NK-92 treated with Interleukin-12 subunit alpha and Interleukin-12 subunit beta, amount 100 ng/mL, for 24 hours (cell line): Measurements from ENCODE around the gene SRCIN1.

Experiments
- DNase-seq: peaks from one replicate; lab custom pipeline; 2025; lab: John Stamatoyannopoulos, UW

SRCIN1 gene

DNA sequence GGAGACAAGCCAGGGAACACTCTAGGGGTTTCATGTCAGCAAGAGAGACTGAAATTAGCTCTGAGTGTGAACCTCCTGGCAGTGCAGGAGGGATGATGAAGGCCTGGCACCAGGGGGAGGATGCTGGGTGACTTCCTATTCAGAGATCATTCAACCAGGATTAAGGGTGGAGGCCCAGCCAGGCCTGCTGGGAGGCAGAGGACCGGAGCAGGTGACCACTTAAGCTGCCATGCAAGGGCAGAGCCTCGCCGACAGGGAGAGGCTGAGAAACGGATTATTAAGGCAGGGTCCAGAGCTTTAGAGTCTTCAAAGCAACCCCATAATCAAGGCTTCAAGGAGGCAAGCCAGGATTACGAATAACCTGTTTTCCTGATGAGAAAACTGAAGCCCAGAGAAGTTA, 10.6 kb upstream of the SRCIN1 start:
- no peak for DNase-seq

DNA sequence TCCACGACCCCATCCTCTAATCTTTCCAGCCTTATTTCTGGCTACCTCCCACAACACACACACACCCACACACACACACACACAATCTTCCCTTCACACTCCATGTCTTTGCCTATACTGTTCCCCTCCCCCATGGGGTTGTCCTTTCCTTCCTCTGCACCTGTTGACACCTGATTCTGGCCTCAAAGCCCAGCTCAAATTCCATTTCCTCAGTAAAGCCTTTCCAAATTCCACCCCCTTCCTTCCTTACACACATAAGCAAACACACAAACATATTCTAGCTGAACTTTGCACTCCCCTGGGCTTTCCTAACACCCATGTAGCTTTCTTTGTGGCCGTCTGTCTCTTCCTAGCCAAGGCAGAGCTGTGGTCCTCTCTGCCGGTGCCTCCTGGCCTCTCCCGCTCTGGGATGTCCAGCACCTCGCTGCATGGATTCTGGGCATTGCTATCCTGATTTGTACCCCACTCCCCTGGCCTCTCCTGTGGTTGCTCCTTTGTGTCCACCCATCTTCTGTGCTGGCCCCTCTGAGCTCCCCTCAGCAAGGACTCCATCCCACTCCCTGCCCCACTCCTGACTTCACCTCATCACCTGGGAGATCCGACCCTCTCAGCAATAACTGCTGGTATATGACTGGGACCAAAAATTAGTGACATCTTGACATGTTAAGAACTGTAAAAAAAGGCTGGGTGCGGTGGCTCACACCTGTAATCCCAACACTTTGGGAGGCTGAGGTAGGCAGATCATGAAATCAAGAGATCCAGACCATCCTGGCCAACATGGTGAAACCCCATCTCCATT, 8.4 kb upstream of the SRCIN1 start:
- no peak for DNase-seq

DNA sequence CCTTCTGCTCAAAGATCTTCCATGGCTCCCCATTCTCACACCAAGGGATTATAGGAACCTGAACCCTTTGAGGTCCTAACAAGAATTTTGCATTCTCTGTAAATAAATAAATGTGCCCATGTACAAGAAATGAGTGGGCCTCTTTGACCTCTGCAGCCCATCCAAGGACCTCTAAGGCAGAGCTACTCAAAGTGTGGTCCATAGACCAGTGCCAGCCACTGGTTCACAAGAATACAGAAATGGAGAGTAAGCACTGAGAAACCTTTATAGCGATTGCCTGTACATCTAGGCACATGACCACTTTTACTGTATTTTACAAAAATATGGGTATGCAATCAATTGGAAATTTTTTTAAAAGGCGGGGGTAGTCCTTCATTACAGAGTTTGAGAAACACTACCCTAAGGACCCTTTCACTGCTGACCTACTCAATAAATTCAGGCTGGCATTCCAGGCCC, 7.8 kb upstream of the SRCIN1 start:
- DNase-seq, result no peak

DNA sequence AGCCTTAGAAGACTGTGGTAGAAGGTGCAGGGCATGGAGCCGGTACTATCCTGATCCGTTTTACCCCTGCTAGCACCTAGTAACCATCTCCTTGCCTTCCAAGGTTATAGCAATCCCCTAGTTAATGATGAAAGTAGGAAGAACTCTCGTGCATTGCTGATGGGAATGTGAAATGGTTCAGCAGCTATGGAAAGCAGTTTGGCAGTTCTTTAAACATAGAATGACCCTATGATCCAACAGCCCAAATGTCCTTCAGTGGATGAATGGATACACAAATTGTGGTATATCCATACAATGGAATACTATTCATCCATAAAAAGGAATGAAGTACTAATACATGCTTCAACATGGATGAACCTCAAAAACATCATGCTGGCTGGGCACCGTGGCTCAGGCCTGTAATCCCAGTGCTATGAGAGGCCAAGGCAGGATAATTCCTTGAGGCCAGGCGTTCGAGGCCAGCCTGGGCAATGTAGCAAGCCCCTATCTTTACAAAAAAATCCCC, 6.2 kb upstream of the SRCIN1 start:
- no peak for DNase-seq

DNA sequence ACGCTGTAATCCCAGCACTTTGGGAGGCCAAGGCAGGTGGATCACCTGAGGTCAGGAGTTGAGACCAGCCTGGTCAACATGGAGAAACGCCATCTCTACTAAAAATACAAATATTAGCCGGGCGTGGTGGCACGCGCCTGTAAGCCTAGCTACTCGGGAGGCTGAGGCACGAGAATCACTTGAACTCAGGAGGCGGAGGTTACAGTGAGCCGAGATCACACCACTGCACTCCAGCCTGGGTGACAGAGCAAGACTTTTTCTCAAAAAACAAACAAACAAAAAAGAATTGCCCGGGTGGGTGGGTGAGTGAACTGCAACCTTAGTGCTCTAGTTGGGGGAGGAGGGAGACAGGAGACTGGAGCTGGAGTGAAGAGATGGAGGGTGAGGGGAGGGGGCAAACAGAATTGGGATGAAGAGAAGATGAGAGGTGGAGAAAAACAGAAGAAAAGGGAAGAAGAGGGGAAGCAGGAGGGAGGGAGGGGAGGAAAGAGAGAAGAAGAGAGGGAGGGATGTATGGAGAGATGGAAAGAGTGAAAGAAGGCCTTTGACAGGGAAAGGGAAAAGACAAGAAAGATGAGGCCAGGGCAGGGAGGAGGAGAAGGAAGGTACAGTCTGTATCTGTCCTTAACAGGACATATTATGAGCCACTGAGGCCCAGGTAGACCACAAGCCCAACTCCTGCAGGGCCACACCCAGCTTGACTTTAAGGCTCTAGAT, 5.5 kb upstream of the SRCIN1 start:
- DNase-seq, result no peak

DNA sequence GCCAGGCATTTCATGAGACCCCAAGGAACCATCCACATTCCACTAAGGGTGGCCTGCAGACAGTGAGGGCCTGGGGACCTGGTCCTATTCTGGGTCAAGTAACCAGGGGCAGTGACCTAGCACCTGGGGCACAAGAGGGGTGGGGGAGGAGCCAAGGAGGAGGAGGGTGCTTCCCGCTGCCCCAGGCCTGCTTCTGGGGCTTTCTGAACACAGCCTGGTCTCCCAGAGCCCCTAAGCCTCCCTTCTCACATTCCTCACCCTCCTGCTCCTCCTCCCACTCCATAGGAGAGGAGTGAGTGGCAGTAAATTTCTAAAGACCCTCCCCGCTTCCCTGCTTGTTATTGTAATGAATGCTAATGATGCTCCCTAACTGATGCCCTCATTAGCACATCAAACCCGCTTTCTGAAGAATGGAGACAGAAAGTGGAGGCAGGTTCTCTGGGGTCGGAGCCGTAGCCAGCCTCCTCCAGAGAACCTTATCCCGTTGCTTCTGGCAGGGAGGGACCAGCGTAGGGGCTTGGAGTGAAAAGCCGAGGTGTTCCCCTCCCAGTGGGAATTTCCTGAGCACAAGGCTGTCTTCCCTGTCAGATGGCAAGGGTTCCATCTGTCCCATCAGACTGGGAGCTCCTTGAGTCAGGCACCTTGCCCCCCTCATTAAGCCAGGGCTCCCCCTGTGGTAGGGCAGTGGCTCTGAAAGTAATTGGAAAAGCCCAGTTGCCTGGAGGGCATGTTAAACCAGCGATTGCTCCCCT, 3.7 kb upstream of the SRCIN1 start:
- no peak for DNase-seq

DNA sequence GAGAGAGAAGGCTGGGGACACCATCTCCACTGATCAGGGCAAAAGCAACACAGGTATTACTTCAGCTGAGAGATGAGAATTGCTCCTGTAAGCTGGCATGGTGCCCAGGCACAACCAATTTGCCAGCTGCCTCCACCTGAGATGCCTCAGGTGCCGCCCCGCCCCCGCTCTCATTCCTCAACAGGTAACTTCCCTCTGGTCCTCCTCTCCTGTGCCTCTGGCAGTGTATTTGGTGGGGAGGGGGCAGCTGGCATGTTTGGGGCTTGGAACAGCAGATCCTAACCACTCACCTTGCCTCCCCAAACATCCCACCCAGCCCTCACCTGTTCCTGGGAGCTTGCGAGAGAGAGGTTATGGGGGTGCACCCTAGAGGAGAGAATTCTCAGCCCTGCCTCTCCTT, 2.9 kb upstream of the SRCIN1 start:
- no peak for DNase-seq

DNA sequence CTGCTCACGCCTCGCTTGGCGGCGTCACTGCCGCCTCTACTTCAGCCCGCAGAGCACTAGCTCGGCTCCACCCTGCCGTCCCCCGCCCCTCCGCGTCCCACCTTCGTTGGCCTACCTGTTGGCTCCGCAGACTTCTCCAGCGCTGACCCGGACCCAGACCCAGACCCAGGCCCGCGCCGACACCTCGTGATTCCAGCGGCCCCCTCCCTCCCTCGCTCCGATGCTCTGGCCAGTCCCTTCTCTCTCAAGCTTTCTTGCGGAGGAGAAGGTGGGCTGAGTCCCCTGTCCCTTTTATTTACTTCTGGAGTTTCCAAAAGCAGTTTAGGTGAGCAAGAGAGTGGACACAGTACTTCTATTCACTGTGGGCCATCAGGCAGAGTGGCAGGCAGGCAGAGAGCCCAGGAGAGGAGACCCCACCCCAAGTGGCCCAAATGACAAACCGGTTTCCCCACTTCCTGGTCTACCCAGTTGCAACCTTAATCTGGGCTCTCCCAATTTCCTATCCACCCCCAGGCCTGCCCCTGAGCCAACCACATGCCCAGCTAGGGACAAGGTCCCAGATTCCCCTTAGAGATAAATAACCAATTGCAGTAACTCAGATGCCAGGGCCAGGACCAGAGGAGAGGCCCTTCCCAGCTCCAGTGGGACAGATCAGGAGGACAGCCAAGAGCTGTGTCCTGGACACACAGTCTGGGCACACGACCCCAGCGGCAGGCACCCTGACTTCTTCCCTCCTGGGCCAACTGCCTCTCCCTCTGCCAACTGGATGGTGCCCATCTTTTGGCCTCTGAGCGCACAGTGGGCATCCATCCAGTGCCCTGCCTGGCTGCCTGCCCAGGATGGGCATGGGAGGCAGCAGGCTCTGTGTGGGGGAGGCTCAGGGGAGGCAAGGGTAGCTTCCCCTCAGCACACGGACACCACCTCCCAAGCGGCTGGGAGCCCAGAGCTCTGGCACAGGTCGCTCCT, 1.2 kb upstream of the SRCIN1 start:
- no peak for DNase-seq

DNA sequence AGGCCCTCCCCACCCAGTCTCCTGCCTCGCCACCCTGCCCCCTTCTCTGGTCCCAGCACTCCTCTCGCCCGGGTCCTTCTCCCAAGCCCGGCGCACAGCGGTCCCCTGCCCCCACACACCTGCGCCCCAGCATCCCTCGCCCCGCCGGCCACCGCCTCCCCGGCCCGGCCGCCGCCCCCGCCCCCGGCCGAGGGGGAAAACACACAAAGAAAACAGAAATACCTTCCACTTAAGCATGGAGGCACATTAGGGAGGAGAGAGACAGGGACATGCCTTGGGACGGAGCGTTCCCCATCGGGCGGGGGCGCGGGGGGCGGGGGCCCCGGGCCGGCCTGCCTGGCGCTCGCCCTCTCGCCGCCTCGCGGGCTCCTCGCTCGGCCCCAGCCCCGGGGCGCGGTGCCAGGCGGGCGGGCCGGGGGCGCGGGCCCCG, 326 bp downstream of the SRCIN1 start:
- DNase-seq, result no peak

DNA sequence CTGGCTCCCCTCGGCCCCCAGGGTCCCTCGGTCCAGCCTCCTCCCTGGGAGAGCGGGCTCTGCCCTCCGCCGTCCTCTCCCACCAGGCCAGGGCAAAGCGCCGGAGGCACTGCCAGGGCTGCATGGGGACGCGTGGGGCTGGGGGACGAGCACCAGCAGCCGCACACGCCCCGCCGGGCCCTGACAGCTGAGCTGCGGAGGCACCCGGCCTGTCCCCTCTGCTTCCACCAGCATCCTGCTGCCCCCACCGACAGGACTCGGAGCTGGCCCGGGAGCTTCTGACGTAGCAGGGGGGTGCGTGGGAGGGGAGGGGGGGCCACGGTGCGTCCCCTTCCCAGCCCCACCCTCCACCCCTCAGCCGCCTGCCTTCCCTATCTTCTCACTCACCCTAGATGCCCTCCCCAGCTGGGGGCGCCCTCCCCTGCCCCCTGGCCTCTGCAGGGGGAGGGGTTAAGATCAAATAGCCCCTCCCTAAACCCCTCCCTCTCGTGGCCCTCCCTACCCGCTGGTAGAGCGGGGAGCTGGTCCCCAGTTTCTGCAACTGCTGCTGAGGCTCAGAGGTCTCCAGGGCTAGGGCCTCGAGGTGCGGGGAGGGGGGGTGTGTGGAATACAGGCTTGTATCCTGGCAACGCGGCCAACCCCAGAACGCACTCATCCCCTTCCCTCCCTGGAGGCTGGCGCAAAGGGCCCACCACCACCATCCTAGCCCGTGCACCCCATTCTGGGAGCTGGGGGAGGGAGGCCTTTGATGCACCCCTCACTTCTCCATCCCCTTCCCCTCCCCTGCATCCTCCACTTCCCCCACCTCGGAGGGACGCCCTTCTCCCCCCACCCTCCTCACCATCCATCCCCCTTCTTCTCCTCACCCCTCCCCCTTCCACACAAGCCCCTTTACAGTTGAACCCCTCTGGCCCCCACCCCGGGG, 1.0 kb downstream of the SRCIN1 start:
- DNase-seq, result no peak

DNA sequence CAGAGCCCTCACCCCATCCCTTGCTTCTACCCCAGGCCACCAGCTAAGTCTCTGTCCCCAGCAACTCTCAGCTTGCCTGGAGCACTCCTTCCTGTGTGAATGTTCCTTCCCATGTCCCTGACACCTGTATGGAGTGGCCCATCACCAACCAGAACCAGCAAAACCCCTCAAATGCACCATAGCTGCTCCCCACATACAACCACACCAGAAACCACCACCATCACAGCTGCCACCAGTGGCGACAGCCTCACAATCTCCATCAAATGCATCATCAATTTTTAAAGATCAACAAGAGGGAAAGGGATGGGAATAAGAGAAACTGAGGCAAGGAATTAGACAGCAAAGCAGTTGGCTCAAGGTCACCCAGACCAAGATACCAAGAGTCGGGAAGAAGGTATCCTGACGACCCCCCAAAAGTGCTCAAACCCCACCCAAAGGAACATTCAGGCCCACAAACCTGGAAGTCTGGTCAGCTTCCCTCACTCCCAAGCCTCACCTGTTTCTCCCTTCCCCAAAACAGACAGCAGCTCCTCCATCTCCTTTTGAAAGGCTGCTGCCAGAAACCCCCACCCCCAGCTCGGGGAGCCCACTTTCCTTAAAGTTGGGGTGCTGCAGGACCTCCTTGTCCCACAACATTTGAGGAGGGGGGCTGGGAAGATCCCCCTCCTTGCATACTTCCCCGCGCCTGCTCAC, 1.8 kb downstream of the SRCIN1 start:
- DNase-seq, result no peak

DNA sequence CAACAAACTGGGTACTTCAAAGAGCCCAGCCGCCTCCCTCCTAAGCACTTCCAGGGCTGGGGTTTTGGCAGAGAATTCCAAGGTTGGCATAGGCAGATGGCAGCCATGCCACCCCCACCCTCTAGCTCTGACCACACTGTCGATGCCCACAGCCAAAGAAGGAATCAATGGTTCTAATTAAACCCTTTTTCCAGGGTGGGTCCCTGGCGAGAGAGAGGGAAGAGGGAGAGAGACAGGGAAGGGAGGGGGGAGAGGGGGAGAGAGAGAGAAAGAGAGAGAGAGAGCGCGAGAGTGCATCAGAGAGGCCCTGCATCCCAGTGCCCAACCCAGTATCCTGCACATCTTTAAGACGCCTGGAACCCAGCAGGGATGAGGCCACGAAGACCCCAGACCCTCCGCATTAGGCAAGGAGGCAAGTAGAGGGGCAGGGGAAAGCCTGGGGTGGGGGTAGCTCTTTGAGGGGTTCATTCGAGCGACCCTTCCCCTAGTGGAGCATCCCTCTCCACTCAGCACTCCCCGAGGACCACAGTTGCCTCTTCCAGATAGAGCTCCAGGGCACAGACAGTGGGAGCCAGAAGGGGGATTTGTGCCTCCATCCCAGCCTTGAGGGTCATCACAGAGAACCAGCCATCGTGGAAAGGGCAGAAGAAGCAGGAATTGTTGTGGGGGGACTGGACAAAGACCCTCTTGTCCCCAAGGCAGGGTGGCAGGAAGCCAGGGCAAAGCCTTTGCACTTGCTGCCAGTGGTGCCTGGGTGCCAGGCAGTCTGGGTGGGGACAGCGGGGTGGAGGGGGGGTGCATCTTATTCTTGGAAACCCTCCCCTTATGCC, 2.6 kb downstream of the SRCIN1 start:
- no peak for DNase-seq

DNA sequence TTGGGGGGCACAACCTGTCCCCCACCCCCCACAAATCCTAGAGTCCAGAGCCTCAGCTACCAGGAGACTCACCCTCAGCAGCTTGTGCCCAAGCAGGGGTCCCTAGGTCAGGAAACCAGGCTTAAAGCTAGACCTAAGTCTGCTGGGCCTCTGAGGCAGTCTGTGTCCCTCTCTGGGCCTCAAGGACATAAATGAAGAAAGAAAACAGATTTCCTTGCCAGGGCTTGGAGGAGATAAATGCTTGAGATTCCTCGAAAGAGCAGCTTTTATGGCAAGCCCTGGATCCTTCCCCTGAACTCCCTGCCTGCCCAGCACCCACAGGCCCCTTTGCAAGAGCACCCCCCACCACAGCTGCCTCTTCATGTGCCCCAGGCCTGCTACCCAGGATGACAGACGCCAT, 3.3 kb downstream of the SRCIN1 start:
- no peak for DNase-seq

DNA sequence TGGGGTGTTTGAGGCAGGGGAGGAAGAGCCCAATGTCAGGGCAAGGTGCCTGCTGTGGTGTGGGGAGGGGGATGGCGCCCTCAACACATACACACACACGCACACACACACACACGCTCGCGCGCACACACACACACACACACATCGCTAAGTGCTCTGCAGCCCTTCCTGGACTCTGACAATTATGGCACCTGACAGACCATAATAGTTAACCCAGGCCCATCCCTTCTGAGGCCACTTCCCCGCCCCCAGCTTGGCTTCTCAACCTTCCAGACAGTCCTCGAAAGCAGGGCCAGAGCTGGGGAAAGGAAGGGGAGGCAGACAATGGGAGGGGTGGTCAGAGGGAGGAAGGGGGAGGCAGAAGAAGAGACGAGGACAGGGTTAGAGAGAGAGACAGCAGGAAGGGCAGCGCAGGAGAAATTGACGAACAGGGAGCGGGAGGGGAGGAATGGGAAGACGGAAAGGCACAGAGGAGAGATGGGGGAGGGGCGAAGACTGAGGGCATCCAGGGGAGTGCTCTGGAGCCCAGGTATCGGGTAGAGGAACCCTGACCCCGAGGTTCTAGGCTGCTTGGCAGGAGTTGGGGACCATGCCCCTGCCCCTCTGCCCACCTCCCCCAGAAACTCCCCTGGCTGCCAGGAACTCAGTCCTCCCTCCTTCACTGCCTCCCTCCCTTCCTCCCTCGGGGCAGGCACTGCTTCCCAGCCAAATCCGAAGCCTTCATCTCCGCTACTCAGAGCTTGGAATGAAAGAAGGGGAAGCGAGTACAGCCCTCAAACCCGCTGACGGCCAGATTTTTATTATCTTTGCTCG, 4.0 kb downstream of the SRCIN1 start:
- DNase-seq, result no peak

DNA sequence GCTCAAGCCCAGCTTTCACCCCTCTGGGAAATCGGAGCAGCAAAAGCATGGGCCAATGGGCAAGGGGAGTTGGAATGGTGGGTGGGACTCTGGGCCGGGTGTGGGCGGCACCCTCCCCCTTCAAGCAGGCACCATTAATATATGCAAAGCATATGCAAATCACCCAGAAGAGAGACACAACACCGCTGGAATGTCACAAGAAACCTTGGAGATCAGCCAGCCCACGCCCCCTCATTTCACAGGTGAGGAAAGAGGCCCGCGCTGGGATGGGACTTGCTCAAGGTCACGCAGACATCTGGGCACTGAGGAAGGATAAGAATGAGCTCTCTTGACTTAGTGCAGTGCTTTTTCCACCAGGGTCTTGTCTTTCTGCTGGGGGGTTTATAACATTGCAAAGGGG, 4.8 kb downstream of the SRCIN1 start:
- DNase-seq, result no peak

DNA sequence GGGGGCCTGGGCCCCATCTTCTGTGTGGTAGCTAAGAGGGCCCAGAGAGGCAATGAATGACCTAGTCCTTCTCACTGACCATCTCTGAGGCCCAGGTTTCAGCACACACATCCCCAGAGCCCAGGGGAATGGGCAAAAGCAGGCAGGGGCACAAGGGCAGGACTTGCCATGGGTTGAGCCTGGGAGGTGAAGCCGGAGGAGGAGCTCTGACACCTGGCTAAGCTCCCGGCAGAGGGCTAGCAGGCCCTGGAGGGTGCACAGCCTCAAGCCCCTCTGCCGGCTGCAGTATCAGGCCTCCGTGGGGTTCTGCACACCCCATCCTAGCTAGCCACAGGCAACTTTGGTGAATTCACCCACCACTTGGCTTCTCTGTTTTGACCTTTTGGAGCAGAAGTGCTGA, 5.3 kb downstream of the SRCIN1 start:
- no peak for DNase-seq

DNA sequence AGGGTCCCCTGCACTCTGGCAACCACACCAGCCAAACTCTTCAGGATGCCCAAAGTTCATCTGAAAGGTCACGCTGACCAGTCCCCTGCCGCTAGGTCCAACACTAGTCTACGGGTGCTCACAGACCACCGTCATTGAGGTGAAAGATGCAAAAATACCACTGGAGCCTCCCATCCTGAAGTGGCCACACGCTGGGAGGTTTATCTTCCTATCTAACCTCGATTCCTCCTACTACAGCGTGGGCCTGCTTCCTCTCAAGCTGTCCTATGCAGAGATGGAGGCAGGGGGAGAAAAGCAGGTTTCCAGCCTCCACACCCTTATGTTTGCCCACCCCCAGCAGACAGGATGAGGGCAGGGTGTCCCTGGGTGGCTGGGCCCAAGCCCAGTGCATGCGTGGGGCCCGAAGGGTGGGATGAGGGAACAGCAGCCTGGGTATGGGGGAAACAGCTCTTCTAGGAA, 6.3 kb downstream of the SRCIN1 start:
- no peak for DNase-seq

DNA sequence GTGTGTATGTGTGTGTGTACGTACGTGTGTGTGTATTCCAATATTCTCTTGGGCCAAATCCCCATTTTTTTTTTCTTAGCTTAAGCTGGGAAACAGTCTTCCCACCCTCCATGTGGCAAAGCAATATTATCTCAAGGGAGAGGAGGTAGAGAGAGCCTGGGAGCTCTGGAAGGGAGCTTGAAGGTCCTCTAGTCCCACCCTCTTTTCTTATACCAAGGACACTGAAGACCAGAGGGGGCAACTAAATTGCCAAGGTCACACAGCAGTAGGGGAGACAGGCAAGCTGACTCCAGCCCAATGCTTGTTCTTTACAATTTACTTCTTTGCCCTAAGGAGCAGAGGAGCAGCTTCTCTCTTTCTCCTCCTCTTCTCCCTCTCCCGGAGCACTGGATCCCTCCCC, 6.8 kb downstream of the SRCIN1 start:
- DNase-seq, result no peak
